GM15510 (cell line): ENCODE data around the gene PARD3.

Experiments
- POLR2A ChIP-seq: IDR thresholded peaks from 3 replicates; pipeline ENCODE4 v1.6.1; 2011; ENCODE audit warnings: borderline replicate concordance; ENCODE audit not compliant: insufficient read length; ENCODE audit errors: extremely low read depth

PARD3 gene

DNA sequence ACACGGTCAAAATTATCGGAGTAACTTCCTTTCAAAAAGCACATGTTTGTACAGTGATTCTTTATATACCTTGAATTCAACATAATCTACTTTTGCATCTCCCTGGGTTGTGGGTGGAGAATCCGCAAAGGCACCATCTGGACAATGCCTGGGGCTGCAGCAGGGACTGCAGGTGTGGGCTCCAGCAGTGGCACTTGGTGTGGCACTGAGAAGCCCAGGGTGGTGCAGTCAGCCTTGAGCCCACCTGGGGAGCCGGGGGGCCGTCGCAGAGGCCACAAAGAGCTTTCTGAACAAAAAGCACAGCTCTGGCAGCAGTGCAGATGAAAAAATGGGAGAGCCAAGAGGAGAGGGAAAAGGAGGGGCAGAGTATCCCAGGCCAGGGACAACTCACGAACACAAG, 22.2 kb downstream of the PARD3 start:
- TF ChIP-seq POLR2A, result no peak

- no peak for TF ChIP-seq POLR2A
Observed at GRCh38 chr10:34791947-34792346, 23.1 kb downstream of the PARD3 start.

GRCh38 chr10:34791228-34791627, 23.9 kb downstream of the PARD3 start:
- no peak for TF ChIP-seq POLR2A

DNA sequence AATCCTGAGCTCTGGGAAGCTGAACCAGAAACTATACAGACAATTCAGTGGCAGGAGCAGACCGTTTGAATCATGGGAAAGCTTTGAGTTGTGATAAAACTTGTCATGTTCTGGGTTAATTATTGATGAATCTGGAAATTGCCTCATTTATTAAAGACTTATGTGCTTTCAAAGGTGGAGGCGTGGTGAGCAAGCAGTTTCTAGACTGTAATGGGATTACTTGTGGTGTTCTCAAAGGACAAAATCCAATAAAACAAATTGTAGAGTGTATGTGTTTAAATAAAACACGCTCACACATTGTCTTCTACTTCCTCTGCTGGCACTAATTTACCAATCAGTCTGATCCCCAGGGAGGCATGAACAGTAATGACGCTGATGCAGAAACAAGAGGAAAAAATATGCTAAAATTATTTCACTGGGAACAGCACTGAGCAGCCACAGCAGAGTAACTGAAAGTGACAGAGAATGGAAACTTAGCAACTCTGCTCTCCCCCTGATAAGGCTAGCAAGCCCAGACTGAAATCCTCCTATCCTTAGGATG, 25.1 kb downstream of the PARD3 start:
- TF ChIP-seq POLR2A, result no peak

- TF ChIP-seq POLR2A, result no peak
Observed at GRCh38 chr10:34786464-34786863, 28.6 kb downstream of the PARD3 start.

- TF ChIP-seq POLR2A, result no peak
Observed at GRCh38 chr10:34781711-34782110, 33.4 kb downstream of the PARD3 start.

- no peak for TF ChIP-seq POLR2A
Observed at GRCh38 chr10:34780818-34781380, 34.2 kb downstream of the PARD3 start.

- no peak for TF ChIP-seq POLR2A
Observed at GRCh38 chr10:34778237-34778636, 36.9 kb downstream of the PARD3 start.

- TF ChIP-seq POLR2A, result no peak
Observed at GRCh38 chr10:34776090-34776690, 38.9 kb downstream of the PARD3 start.

DNA sequence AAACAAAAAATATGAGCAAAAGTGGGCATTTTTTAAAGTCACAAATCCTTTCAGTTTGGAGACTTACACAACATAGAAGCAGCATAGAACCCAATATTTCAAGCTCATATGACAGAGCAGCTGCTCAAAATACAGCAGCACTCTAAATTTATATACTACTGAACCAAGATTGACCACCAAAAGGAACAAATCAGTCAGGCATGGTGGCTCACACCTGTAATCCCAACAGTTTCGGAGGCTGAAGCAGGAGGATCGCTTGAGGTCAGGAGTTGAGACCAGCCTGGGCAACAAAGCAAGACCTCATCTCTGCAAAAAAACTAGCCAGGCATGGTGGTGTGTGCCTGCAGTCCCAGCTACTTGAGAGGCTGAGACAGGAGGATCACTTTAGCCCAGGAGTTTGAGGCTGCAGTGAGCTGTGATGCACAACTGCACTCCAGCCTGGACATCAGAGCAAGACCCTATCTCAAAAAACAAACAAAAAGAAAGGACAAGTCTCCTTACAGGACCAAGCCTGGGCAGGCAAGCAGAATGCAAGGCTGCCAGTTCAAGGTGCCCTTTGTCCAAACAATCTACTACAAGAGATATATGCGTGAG, 40.0 kb downstream of the PARD3 start:
- TF ChIP-seq POLR2A, result no peak

GRCh38 chr10:34773636-34774630, 41.2 kb downstream of the PARD3 start:
- TF ChIP-seq POLR2A, result no peak

GRCh38 chr10:34771525-34771924, 43.6 kb downstream of the PARD3 start:
- TF ChIP-seq POLR2A, result no peak

DNA sequence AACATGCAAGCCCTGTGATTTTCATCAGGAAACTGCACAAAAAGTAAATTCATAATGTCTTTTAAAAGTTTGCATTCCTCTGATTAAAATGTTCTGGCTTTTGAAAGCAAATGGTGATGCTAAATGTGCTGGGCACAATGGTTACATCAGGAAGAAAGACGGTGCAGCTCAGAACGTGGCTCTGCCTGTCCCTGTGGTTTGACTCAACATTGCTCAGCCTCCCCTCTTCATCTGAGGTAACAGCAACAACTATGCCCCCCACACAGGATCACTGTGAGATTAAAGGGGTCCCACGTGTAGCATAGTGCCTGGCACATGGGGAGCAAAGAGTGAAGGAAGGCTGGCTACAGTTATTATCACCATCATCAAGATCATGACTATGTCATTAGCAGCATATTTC, 44.0 kb downstream of the PARD3 start:
- TF ChIP-seq POLR2A, result no peak

- TF ChIP-seq POLR2A, result no peak
Observed at GRCh38 chr10:34769899-34770298, 45.2 kb downstream of the PARD3 start.

GRCh38 chr10:34768972-34769330, 46.1 kb downstream of the PARD3 start:
- TF ChIP-seq POLR2A, result no peak
